ENCODE measurements around the gene RGS4.

DNA sequence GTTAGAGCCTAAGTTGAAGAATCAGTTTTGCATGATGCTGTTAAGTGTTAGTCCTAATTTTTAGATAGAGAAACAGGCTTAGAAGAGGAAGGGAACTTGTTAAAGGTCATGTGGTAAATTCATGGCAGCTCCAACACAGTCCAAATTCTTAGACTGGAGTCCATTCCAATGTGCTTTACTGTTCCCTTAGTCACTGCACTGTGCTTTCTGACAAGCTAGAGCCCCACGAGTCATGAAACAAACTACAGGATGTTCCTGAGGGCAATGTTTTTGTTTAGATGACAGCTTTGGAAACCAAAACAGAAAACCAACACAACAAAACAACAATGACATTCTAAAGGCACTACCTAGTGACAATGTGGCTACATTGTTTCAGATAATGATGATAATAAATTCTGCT lies 23.1 kb upstream of the RGS4 start:
- TF ChIP-seq, protein P1, sequence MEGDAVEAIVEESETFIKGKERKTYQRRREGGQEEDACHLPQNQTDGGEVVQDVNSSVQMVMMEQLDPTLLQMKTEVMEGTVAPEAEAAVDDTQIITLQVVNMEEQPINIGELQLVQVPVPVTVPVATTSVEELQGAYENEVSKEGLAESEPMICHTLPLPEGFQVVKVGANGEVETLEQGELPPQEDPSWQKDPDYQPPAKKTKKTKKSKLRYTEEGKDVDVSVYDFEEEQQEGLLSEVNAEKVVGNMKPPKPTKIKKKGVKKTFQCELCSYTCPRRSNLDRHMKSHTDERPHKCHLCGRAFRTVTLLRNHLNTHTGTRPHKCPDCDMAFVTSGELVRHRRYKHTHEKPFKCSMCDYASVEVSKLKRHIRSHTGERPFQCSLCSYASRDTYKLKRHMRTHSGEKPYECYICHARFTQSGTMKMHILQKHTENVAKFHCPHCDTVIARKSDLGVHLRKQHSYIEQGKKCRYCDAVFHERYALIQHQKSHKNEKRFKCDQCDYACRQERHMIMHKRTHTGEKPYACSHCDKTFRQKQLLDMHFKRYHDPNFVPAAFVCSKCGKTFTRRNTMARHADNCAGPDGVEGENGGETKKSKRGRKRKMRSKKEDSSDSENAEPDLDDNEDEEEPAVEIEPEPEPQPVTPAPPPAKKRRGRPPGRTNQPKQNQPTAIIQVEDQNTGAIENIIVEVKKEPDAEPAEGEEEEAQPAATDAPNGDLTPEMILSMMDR (IDR thresholded peaks at IDR 0.05 in 8 of 11, conservative IDR thresholded peaks at IDR 0.05 in 3 of 11): no peak
- no peak for TF ChIP-seq POLR2A (IDR thresholded peaks at IDR 0.05)
